PC-9 (cell line): ENCODE results near the gene DIPK1B. TPM values are rescaled to one million over a fixed set of nuclear protein-coding genes. Genes with fewer than 3 reads are reported as not detected.
"Not testable (repeated sequence)": the region's sequence is repeated elsewhere in the genome, so short reads cannot be mapped to it uniquely, and the experiment has no call there.

Experiments used
- BruUV-seq: library from RNA; stranded (reverse); fragments of 400-500 nt; replicated peaks from 2 replicates; lab custom pipeline; 2021; lab: Mats Ljungman, UMichigan
- CTCF ChIA-PET: fragments of 300-600 bp; sonication (Branson Sonifier 250); formaldehyde crosslinking; loops from one replicate; lab custom pipeline; 2022; ENCODE audit warnings: antibody characterized with exemption; lab: Charles Lee
- POLR2A ChIA-PET: fragments of 300-600 bp; sonication (Branson Sonifier 250); formaldehyde crosslinking; loops from one replicate; lab custom pipeline; 2022; ENCODE audit warnings: antibody characterized with exemption; ENCODE audit not compliant: unreplicated experiment; lab: Charles Lee
- DNase-seq, 2 experiments: peaks; one replicate each; pipeline versions ENCODE4 v3.0.0 to v3.0.0-alpha.2; 2015 to 2022; ENCODE audit warnings: mixed read lengths in 1 of 2
- H2AFZ ChIP-seq: fragments of 200-600 bp; sonication (generic); 2 replicates; pipeline ENCODE4 v1.8.1; 2017; ENCODE audit warnings: antibody characterized with exemption
- H3F3A ChIP-seq: fragments of 200-600 bp; sonication (generic); 2 replicates; pipeline ENCODE4 v1.8.1; 2017; ENCODE audit warnings: antibody characterized with exemption, mild to moderate bottlenecking, low read depth; ENCODE audit not compliant: insufficient read depth
- H3K27ac ChIP-seq: fragments of 200-600 bp; sonication (generic); 2 replicates; pipeline ENCODE4 v1.6.1; 2016; ENCODE audit warnings: mixed run types
- H3K27me3 ChIP-seq: fragments of 200-600 bp; sonication (generic); 2 replicates; pipeline ENCODE4 v1.6.1; 2016; ENCODE audit warnings: low read depth, mixed run types; ENCODE audit not compliant: insufficient read depth
- H3K36me3 ChIP-seq: fragments of 200-600 bp; sonication (generic); 2 replicates; pipeline ENCODE4 v1.6.1; 2016; ENCODE audit warnings: low read depth, mixed run types
- H3K4me1 ChIP-seq: fragments of 200-600 bp; sonication (generic); replicated peaks from 2 replicates; pipeline ENCODE4 v1.6.1; 2016; ENCODE audit warnings: mixed run types; ENCODE audit not compliant: insufficient read depth
- H3K4me2 ChIP-seq: fragments of 200-600 bp; sonication (generic); 2 replicates; pipeline ENCODE4 v1.6.1; 2017; ENCODE audit warnings: mixed run types
- H3K4me3 ChIP-seq: fragments of 200-600 bp; sonication (generic); 2 replicates; pipeline ENCODE4 v1.6.1; 2016; ENCODE audit warnings: mixed run types
- H3K79me2 ChIP-seq: fragments of 200-600 bp; sonication (generic); 2 replicates; pipeline ENCODE4 v1.6.1; 2017; ENCODE audit warnings: low read depth, mixed run types
- H3K9me2 ChIP-seq: fragments of 200-600 bp; sonication (generic); 2 replicates; pipeline ENCODE4 v1.8.1; 2017; ENCODE audit warnings: mild to moderate bottlenecking; ENCODE audit not compliant: insufficient read depth
- H3K9me3 ChIP-seq: fragments of 200-600 bp; sonication (generic); 2 replicates; pipeline ENCODE4 v1.8.1; 2016; ENCODE audit warnings: low read depth; ENCODE audit not compliant: insufficient read depth
- H4K20me1 ChIP-seq: fragments of 200-600 bp; sonication (generic); 2 replicates; pipeline ENCODE4 v1.8.1; 2017; ENCODE audit not compliant: insufficient read depth
- CTCF ChIP-seq: fragments of 200-600 bp; sonication (generic); conservative IDR thresholded peaks from 2 replicates; pipeline ENCODE4 v1.6.1; 2017; ENCODE audit warnings: mixed run types, antibody characterized with exemption, mild to moderate bottlenecking, moderate library complexity
- EZH2 ChIP-seq: fragments of 200-600 bp; sonication (generic); IDR thresholded peaks from 2 replicates; pipeline ENCODE4 v1.8.0; 2017; ENCODE audit warnings: antibody characterized with exemption, low read depth
- intact Hi-C: fragments of 100-400 bp; cut with micrococcal nuclease; formaldehyde crosslinking; loops from one replicate; pipeline ENCODE4 v1.10.0; 2022; ENCODE audit not compliant: unreplicated experiment
- total RNA-seq: library from RNA; stranded (reverse); gene quantifications from 2 replicates; pipeline ENCODE4 v1.2.3, GENCODE V29; 2021

The DIPK1B gene
- total RNA-seq, 1 experiment from 2014 or later: 19.0 TPM

GRCh38 chr9:136707849-136708517 lies 4.4 kb upstream of the DIPK1B start:
- peaks cover 18% of the 10 kb centered on the region for H3F3A ChIP-seq
- CTCF ChIA-PET: no interaction called here
- no peak for TF ChIP-seq CTCF
- no peak for TF ChIP-seq EZH2
- H3K27me3 ChIP-seq: no peaks in the 10 kb centered on the region
- no peaks in the 10 kb centered on the region for H3K36me3 ChIP-seq
- H2AFZ ChIP-seq: no peak overlapping the region
- H3K4me1 ChIP-seq: peaks cover under 1% of the 10 kb centered on the region; the same call in 1 of the 2 replicates
- no peak overlapping the region for H3K4me3 ChIP-seq
- H3K27ac ChIP-seq: no peak overlapping the region
- no peaks in the 10 kb centered on the region for H3K79me2 ChIP-seq
- H4K20me1 ChIP-seq: no peaks in the 10 kb centered on the region
- H3K9me2 ChIP-seq: no peaks in the 10 kb centered on the region
- BruUV-seq: no TSS peak
- no peaks in the 10 kb centered on the region for H3K9me3 ChIP-seq
- POLR2A ChIA-PET: no interaction called here
- intact Hi-C loops: no loop called here
- no peak overlapping the region for H3K4me2 ChIP-seq
- no peak for DNase-seq

- intact Hi-C loops: loop anchor here (2.0 kb wide), 1 partner anchor 15 kb away; no protein-coding TSS in a partner anchor
- H3K36me3 ChIP-seq: no peaks in the 10 kb centered on the region
- BruUV-seq: no TSS peak
Measured at GRCh38 chr9:136709454-136710109, 2.8 kb upstream of the DIPK1B start.

GRCh38 chr9:136710543-136710942 lies 1.8 kb upstream of the DIPK1B start:
- H3K4me1 ChIP-seq: peaks cover 10% of the 10 kb centered on the region
- no TSS peak for BruUV-seq
- intact Hi-C loops: loop anchor here (2.0 kb wide), 1 partner anchor 16 kb away; no protein-coding TSS in a partner anchor
- no peak overlapping the region for H3K27ac ChIP-seq
- H3K36me3 ChIP-seq: no peaks in the 10 kb centered on the region
- H2AFZ ChIP-seq: no peak overlapping the region
- TF ChIP-seq EZH2 (no peak), CTCF (no peak)
- no peaks in the 10 kb centered on the region for H3K9me3 ChIP-seq
- peaks cover 10% of the 10 kb centered on the region; the same call in 1 of the 2 replicates for H3K79me2 ChIP-seq
- ChIA-PET POLR2A (interaction anchor here (0.6 to 0.7 kb wide), 2 partner anchors 18 to 75 kb away, joined by 3 to 6 read pairs; no protein-coding TSS in a partner anchor), CTCF (no interaction called here)
- H4K20me1 ChIP-seq: no peaks in the 10 kb centered on the region
- no peak overlapping the region for H3K4me3 ChIP-seq
- no peak for DNase-seq
- H3K9me2 ChIP-seq: no peaks in the 10 kb centered on the region
- no peaks in the 10 kb centered on the region for H3K27me3 ChIP-seq
- no peak overlapping the region for H3K4me2 ChIP-seq
- H3F3A ChIP-seq: peaks cover 14% of the 10 kb centered on the region

More at GRCh38 chr9:136709454-136710109, 2.8 kb upstream of the DIPK1B start:
- Histone ChIP-seq H3K9me2 (no peaks in the 10 kb centered on the region), H3F3A (peaks cover 18% of the 10 kb centered on the region), H3K27ac (no peak overlapping the region), H3K27me3 (no peaks in the 10 kb centered on the region), H3K4me2 (no peak overlapping the region), H3K9me3 (no peaks in the 10 kb centered on the region), H3K4me1 (peaks cover 10% of the 10 kb centered on the region), H2AFZ (no peak overlapping the region), H3K4me3 (no peak overlapping the region), H4K20me1 (no peaks in the 10 kb centered on the region), H3K79me2 (peaks cover 10% of the 10 kb centered on the region; the same call in 1 of the 2 replicates)
- no peak for DNase-seq
- no peak for TF ChIP-seq CTCF
- TF ChIP-seq EZH2: no peak
- CTCF ChIA-PET: interaction anchor here (0.6 kb wide), 1 partner anchor 14 kb away, joined by 6 read pairs; no protein-coding TSS in a partner anchor
- POLR2A ChIA-PET: no interaction called here

GRCh38 chr9:136711219-136711648 lies 1.1 kb upstream of the DIPK1B start:
- H3K27me3 ChIP-seq, BruUV-seq, DNase-seq, H3K36me3 ChIP-seq, H2AFZ ChIP-seq, H3K4me3 ChIP-seq, H3K9me2 ChIP-seq, H3K4me2 ChIP-seq, H4K20me1 ChIP-seq, H3K27ac ChIP-seq, H3K9me3 ChIP-seq, CTCF ChIA-PET: not testable (repeated sequence)
- H3K4me1 ChIP-seq: peaks cover 10% of the 10 kb centered on the region
- H3F3A ChIP-seq: peaks cover 17% of the 10 kb centered on the region
- H3K79me2 ChIP-seq: peaks cover 10% of the 10 kb centered on the region; the same call in 1 of the 2 replicates
- POLR2A ChIA-PET: interaction anchor here (0.7 kb wide), 1 partner anchor 76 kb away, joined by 6 read pairs; no protein-coding TSS in a partner anchor
- intact Hi-C loops: loop anchor here (2.0 kb wide), 1 partner anchor 16 kb away; no protein-coding TSS in a partner anchor
